D341Med (cell line): ENCODE measurements around the gene FGA.
A peak's percentile ranks its signal among the peaks of the same experiment; 100 is the strongest.

Source experiments
- DNase-seq: peaks from one replicate; pipeline ENCODE4 v3.0.0; 2012; ENCODE audit warnings: low spot score

FGA gene

DNA sequence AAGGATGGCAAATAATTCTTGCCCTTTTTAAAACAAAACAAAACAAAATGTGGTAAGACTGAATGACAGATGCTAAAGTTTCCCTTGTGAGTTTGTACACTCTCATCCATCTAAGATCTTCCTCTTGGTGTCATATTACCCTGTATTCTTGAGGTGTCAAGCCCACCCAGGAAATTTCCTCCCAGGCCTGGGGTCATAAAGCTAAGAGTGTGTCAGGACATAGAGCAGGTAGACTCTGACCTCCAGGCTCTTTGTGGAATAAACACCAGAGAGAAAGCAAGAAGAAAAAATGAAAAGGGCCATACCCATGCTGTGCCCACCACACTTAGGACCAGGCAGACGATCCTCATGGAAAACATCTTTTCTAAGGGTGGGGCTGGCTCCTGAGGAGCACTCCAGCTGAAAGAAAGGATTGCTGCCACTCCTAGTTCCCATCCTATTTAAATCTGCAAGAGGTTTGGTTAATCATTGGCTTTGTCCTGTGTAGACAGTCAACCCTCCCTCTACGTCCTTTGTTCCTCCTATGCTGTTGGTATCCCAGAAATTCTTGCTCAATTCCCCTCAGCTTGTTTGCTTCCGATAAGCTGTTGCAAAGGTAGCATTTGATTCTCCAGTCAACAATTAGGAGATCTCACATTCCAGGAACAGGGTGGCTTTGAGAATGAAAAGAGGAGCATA, at the start of gene FGA:
FGA (minus strand) TSS at position 414 of the 678 bp plus-strand sequence; CDS start at position 359, 55 bp downstream.
- DNase-seq, result no peak

- no peak for DNase-seq
These were observed 43.5 kb upstream of the FGA start for GRCh38 chr4:154634058-154634457.

DNA sequence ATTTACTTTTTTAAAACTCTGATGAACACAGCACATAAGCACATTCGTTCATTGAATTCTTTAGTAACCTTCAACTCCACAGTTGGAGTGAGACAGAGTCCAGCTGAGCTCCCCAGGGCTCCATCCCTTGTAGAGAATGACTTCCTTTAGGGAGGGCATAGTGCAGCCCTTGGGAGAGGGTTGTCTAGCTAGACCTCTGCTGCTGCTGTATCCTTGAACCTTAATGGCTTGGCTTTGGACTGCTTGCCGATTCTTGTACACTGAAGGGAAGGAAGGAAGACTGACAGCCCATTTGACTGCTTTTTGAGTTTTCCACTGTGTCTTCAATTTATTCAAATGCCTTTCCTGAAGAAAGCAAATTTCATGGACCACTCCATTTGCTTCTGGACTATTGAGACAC, 41.3 kb upstream of the FGA start:
- DNase-seq, result no peak

GRCh38 chr4:154630324-154630723, 39.8 kb upstream of the FGA start:
- DNase-seq, result no peak

DNA sequence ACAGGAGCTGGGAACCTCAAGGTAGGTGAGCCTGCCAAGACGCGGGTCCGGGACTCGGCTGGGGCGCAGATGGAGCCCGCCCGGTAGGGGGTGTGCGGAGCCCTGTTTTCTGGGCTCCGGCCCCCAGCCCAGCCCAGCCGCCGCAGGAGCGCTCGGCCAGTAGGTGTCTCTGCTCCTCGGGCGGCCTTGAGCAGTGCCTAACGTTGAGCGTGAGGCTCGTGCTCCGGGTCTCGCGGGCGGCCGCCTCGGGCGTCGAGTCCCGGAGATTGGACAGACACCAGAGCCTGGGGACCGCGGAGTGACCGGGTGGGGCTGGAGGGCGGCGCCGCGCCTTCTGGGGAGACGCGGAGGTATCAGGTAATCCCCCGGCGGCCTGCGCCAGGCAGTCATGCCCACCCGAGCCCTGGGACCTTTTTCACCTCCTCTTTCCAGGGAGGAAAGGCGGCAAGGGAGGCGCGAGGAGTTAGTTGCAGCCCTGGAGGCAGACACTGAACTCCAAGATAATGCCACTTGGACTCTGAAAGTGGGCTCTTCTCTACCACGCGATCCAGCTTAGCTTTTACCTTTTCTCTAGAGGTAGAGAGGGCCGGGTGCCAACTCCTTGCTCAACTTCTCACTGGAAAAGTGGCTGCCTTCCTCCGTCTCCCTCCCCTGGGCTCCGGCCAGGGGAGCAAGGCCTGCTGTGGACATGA, 36.4 kb upstream of the FGA start:
- DNase-seq, result peak; percentile 85

- DNase-seq, result no peak
These were observed 35.4 kb upstream of the FGA start for GRCh38 chr4:154625971-154626370.

DNA sequence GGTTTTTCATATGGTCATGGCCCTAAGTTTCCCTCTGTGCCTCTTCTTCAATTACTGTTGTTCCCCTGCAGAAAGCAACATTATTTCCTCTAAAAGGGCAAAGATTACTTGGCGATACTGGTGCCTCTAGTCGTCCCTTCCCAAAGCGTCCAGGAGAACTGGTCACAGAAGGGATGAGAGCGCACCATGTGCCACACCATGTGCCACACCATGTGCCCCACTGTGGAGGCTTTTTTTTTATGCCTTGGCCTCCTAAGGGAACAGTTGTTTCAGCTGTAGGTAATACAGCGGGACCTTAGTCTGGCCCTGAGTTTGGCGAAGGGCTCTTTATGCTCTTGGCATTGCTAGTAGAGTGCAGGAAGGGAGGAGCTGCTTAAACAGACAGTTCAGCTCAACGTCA, 33.5 kb upstream of the FGA start:
- no peak for DNase-seq

DNA sequence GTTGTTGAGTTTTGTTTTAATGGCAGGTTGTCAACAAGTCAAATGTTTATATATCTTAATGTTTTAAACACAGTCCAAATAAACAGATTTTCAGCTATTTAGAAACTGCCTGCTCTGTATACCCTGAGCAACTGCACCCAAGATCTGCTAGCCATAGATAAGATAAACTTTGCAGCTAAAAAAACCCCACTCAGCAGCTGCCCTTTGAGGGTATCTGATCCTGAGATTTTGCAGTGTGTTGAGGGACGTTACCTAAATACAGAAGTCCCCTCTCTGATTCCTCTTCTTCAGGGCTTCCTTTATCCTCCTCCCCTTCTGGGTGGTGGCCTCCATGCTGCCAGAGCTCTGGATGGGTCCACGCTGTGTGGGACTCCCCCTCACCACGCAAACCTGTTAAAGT, 32.9 kb upstream of the FGA start:
- no peak for DNase-seq

- DNase-seq, result peak; percentile 49
These were observed 32.1 kb upstream of the FGA start for GRCh38 chr4:154622598-154622997.

- DNase-seq, result no peak
These were observed 29.6 kb upstream of the FGA start for GRCh38 chr4:154620111-154620510.

DNA sequence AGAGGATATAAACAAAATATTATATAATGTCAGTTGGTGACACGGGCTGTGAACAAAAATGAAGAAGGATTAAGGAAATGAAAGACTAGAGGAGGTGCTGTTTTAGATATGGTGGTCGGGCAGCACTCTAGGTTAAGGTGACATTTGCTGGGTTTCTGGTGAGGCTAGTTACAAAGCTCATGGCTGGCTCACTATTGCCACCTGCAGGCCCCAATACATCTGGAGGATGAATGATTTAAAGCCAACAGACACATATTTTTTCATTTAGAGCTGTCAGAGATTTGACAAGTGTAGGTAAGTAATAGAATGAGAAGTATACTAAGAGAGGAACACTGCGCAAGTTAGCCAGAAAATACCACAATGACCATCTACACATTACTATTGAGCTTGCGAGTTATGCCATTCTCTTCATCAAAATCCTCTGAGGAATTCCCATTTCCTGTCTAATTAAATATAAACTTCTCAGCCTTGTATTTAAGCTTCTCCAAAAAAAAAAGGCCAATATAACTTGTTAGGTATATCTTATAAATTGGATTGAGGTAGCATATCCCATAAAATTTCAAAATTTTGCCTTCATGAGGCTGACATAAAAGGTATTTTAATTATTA, 28.3 kb upstream of the FGA start:
- DNase-seq, result peak; percentile 68

- DNase-seq, result no peak
These were observed 27.3 kb upstream of the FGA start for GRCh38 chr4:154617820-154618317.

- DNase-seq, result no peak
These were observed 26.2 kb upstream of the FGA start for GRCh38 chr4:154616731-154617130.

DNA sequence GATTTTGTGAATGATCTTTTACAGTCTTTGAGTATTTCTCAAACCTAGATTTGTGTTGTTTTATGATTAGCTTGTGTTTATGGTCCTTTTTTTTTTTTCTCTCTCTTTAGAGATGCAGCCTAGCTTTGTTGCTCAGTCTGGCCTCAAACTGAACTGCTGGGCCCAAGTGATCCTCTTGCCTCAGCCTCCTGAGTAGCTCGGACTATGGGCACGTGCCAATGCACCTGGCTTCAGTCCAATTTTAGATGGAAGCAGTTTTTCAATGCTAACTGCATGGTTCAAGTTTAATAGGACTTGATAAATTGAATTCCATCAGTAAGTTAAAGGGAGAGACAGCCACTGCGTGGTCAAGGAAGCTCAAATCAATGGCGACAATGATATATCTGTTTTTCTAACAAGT, 25.7 kb upstream of the FGA start:
- no peak for DNase-seq

DNA sequence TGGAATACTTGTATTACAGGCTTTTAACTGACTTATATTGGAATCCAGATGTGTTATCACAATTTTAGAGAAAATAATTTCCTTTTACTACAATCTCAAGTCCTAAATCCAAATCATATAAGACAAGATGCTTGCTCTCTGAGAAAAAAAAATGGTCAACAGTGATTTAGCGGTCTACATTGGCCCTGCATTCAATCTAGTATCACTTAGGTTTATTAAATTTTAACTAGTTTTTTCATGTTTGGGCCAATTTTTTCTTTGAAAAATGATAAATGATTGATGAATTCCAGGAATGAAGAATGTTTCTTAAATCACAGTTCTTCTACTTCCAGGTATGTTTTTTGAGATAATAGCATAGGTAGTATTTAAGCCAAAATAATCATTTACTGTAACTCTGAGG, 24.7 kb upstream of the FGA start:
- DNase-seq, result no peak

GRCh38 chr4:154614306-154614705, 23.8 kb upstream of the FGA start:
- no peak for DNase-seq

DNA sequence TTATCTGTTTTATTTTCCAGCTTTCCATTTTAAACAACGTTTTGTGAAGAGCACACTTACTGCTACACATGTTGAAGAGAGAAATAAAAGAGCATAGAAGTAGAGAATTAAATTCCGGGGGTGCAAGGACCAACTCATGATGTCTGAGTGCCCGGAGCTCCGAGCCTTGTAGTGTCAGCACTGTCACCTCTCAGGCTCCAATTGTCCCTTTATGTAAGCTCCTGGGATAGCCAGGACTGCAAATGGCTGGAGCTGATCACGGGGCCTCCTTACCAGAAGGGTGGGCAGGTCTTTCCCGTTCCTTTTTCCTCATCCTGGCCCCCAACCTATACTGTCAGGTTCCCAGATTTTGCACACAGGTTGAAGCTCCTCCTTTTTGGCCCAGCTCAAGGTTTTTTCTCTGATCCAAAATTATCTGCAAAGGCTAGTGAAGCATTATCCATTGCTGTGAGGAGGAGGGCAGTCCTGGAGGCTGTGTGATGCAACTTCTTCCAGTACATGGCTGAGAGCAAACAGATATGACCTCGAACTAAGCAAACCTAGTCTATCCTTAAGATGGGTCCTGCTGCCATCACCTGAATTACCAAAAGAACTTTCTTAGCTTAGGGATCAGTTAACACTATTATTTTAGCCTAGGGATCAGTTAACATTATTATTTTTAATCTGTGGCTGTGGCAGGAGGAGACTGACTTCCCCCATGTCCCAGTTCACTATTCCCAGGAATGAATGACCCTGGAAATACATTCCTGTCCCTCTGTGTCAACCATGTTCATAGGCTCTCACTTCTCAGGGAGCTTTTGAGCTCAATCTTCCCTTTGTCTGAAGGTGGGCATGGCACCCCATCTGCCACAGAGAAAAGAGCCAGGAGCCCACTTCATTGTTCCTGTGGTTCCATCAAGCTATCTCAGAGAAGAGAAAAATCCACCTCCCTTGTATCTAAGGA, 22.2 kb upstream of the FGA start, which contains the start of gene FGG:
FGG (minus strand) TSS at position 185 of the 943 bp plus-strand sequence; CDS start at position 138, 47 bp downstream.
- DNase-seq, result no peak

DNA sequence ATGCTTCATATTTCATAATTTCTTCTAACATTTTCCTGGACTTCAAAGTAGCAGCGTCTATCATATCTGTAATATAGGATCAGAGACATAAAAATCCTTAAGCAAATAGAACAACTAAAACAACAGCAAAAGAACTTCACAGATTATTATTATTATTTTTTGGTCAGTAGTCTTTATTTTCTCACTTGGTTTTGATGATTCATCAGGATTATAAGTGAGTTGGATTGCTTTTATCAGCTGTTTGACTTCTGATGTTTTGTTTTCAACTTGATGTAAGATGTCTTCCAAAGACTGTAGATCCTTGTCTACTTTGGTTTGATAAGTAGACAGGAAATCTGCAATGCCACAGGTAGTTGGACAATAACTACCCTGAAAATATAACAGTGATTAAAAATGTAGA, 21.3 kb upstream of the FGA start:
- no peak for DNase-seq

DNA sequence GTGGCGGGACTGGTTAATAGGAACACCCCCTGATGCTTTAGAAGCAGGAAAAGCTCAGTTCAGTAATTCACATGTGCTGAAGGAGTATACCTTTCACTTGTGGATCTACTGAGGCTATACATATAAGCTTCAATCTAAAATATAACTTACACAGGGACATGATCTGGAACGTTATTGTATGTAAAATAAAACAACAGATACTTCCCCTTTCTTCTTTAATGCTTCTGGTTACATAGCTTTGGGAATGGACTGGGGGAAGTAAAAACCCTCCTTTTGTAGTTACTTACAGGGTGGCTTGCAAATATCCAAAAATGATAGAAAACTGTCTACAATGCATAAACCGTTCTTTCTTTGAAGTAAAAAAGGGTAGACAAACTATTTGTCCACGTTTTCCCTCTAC, 20.0 kb upstream of the FGA start:
- no peak for DNase-seq

- no peak for DNase-seq
These were observed 19.0 kb upstream of the FGA start for GRCh38 chr4:154609532-154609931.

DNA sequence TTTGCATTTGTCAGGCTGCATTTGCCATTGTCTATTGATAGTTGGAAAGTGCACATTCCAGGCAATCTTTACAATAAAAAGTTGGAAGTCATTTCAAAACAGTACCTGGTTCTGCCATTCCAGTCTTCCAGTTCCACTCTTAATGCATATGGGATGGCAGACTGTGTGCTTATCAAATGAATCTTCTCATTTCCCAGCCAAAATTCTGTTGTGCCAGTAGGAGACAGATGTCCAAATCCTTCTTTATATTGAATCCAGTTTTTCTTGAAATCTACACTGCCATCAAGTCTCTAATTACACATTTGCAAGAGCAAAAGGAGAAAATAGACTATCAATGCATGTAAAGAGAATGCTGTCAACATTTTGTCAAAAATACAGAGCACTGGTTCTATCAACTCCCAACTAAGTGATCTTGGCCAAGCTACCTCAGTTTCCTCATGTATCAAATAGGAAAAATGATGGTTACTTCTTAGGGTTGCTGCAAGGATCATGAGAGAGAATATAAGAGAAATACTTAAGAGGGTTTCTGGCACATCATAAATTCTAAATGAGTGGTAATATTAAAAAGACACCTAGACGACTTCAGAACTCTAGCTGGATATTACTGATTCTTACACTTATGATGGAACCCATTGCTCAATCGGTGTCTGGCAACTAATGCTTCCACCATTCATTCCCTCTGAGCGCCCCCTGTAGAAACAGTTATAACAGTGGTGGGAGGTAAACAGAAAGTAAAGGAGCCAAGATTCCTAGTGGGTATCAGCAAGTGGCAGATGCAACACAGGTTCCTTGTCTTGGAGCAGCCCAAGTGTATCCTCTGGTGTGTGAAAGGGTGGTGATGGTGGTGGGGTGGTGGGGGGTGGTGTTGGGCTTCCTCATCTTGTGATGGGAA, 18.1 kb upstream of the FGA start:
- no peak for DNase-seq
